GM18858 (cell line): ENCODE measurements around the gene PLCB4.

Experiments
- ATAC-seq: cut with Tn5 transposase; IDR thresholded peaks from one replicate; pipeline ENCODE4 v1.9.1; 2021; ENCODE audit not compliant: unreplicated experiment

The PLCB4 gene

DNA sequence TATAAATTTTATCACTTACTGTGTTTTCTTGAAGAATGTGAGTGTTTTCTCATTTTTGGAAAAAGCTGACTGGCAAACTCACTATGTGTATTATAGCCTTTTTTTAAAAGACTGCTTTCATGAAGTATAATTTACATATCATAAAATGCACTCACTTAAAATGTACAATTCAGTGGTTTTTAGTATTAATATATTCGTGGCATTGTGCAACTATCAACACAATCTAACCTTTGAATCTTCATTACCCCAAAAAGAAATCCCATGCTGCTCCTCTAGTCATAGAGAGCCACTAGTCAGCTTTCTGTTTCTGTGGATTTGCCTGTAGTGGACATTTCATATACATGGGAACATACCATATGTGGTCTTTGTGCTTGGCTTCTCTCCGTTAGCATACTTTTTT is 143.8 kb downstream of the PLCB4 start:
- ATAC-seq, result no peak

GRCh38 chr20:9214685-9215084 is 145.8 kb downstream of the PLCB4 start:
- no peak for ATAC-seq

DNA sequence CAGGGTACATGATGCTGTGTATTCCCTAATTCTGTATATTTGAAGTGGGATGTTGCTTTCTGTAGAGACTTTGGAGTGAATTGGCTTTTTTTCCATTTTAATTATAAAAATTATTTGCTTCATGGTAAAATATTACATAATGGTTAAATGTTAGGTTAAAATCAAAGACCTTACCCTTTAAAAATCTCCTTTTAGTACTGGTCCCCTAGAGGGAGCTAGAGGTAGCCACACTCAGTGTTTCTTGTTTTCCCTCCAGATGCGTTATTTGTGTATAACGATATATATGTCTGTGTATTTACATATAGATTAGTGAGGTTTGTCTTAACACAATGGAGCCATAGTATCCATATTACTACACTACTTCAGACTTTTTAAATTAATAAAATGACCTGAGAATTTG is 146.7 kb downstream of the PLCB4 start:
- ATAC-seq, result no peak

DNA sequence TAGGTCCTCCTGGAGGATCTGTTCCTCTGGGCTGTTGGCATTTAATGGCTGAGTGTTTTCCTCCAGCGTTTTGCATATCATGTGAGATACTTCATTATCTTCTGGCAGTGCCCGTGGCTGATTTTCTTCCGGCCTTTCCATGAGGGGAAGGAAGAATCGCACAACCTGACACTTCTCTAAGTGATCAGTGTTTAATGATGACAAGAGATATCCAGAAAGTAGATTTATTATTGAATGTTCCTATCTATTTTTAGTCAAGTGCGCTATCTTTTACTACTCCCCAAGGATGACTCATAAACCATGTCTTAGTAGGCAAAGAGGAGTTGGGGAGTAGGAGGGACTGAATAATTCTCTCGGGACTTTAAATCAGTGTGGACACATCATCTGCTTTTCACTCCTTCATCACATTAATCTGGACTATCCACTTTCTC is 149.7 kb downstream of the PLCB4 start:
- no peak for ATAC-seq

GRCh38 chr20:9220874-9221547 is 152.1 kb downstream of the PLCB4 start:
- no peak for ATAC-seq

GRCh38 chr20:9223296-9223695 is 154.4 kb downstream of the PLCB4 start:
- no peak for ATAC-seq

GRCh38 chr20:9225879-9226278 is 157.0 kb downstream of the PLCB4 start:
- ATAC-seq, result no peak

DNA sequence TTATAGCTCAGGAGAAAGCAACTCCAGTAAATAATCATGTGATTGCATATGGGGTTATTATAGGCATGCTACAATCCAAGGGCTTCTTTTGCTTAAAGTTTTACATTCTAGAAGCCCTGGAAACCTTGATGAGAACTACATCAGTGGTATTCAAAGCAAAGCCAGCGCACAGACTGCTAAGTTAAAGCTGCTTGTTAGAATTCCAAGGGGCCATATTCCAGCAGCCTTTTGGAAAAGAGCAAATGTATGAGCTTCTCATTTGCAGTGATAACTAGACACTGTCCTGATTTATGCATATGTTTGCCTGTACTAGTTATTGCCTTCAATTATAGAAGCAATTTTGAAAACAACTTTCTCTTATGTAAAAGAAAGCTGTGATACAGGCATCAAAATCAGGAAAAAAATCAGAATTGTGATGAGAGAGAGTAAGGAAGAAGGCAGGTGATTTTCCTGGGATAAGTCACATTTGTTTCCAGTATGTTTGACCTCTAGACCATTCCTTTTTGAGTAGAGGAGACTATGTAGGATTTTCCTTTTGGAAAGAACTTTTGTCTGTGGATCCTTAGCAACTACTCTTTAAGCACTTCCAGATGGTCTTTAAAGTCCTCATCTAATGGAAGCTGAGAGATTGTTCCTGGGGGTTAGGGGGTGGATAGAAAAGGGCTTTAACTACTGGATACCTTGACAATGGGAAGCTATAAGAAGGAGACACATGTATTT is 159.2 kb downstream of the PLCB4 start:
- ATAC-seq, result no peak

- ATAC-seq, result no peak
Observed at GRCh38 chr20:9228774-9229450, 160.0 kb downstream of the PLCB4 start.

- ATAC-seq, result no peak
Observed at GRCh38 chr20:9230406-9230805, 161.5 kb downstream of the PLCB4 start.

- no peak for ATAC-seq
Observed at GRCh38 chr20:9233804-9234203, 164.9 kb downstream of the PLCB4 start.

DNA sequence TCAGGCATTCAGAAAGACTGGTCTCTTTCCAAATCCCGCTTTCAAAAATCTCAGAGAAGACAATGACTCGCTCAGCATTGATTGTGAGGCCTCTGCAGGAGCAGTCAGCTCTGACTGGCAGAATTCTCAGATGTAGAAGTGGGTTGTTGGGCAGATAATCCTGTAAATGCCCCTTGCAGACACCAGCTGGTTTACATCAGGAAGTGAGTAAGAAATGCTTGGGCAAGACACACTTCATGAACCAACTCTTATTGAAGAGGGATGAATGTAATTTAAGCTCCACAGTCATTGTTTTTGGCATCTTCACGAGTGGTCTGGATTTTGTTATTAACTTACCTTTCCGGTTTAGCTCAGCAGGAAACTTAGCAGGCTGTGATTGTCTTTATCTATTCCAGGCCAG is 166.6 kb downstream of the PLCB4 start:
- ATAC-seq, result no peak

GRCh38 chr20:9236458-9236857 is 167.6 kb downstream of the PLCB4 start:
- no peak for ATAC-seq

DNA sequence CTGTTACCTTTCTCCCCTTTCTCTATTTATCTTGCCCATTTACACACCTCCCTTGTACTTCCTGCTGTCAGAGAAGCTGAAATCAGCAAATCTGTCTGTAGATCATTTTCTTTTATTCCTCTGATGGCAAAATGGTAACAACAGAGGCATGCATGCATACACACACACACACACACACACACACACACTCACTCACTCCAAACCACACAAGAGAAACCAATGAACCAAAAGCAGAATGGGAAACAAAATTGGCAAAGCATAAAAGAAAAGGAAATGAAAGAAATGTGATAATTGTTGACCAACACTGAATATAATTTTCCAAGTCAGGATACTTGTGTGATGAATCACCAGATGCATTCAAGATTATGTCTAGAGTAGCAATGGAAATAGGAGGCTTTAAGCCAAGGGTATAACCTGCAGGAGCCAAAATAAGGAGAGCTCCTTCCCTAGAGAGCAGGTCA is 172.4 kb downstream of the PLCB4 start:
- ATAC-seq, result no peak

DNA sequence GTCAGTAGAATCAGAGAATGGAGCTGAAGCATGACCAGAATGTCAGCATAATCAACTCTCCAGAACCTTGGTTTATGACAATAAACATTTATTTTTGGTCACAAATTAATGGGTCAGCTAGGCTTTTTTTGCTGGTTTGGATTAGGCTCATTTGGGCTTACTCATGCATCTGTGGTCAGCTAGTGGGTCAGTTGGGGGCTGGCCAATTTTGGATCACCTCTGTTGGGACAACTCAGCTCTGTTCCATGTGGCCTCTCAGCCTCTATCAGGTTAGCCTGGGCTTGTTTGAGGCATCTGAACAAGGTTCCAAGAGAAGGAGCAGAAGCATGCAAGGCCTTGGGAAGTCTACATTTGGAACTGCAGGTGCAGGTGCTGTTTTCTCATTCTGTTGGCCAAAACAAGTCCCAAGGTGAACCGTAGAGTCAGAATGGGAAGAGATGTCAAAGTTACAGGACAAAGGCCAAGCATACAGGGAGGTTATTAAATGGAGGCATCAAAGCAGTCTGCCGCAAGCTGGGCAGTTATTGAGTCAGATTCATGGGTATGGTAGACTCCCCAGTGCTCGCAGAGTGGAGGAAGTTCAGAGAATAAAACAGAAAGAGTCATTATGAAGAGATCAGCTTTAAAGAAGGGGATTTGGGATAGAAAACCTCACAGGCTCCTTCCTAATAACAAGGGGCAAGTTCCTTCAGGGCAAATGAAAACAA is 173.0 kb downstream of the PLCB4 start:
- ATAC-seq, result no peak

DNA sequence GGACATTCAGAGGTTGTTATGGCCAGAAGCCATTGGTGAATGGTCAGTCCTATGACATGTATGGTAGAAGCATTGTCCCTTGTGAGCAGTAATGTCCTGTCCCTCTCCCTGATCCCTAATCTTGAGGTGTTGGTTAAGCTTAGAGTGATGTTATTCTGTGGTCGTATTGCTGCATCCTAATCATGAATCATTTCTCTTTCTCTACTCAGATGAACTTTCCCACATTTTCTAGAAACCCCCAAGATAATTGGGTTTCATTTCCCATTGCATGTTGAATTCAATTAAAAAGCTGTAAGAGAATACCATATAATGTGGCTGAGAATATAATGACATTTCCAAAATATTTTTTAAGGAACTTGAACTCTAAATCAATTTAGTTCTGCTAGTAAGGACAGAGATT is 175.1 kb downstream of the PLCB4 start:
- ATAC-seq, result no peak

- ATAC-seq, result no peak
Observed at GRCh38 chr20:9244811-9245210, 175.9 kb downstream of the PLCB4 start.

DNA sequence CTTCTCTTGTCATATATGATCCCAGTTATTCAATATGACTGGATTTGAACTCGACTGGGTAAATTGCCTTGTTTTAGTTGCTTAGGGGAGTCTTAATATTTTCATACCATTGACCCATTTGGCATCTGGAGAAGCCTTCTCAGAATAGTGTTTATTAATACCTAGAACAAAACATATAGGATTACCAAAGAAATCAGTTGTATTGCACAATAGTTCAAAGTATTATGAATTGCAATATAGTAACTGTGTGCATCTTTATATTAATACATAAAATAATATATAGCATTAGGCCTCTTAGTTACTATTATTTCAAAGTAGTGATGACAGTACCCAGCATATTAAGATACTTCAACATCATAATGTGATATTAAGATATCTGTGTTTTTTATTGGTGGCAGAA is 177.8 kb downstream of the PLCB4 start:
- no peak for ATAC-seq

- no peak for ATAC-seq
Observed at GRCh38 chr20:9250511-9250910, 181.6 kb downstream of the PLCB4 start.

DNA sequence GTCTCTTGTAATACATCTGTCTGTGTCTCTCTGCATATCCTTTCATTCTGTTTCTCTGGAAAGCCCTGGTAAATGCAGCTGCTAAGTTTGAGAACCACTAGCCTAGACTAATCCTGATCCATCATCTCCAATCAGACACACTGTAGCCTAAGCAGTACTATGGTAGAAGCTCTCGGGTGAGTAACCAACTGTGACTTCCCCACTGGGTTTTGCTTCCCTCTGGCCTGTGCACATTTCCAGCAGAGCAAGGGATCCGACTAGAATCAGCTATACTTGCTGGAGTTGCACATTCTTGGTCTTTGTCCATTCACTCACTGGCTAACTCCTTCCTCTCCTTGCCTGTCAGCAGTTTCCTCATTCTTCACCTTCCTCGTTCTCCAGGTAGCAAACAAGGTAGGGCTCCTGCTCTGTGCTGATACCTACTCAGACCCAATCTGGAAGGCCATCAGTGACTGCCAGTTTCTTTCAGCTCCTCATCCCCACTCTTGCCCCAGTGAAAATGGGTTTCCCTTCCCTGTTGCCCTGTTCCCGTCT is 184.2 kb downstream of the PLCB4 start:
- no peak for ATAC-seq

DNA sequence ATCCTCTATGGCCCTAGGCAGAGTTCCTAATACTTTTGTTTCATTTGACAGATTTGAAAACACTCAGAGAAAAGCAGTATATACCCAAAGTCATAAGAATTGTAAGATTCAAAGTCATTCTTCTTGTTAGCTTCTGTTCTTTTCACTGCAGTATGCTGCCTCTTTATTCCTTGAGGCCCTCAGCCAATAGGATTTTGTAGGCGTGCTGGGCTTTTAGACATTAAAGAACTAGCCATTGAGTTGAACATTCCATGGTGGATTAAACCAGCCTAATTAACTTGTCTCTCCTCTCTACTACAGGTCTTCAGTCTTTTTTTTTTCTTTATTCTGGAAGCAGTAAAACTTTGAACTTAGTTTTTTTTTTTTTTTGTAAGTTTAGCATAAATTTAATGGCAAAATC is 186.3 kb downstream of the PLCB4 start:
- no peak for ATAC-seq
